Measurements from ENCODE around the gene CASKIN1. TPM values are rescaled to one million over a fixed set of nuclear protein-coding genes. Genes with fewer than 3 reads are reported as not detected.

The CASKIN1 gene
- total and polyA plus RNA-seq, 4 experiments from 2014 or later: not detected

DNA sequence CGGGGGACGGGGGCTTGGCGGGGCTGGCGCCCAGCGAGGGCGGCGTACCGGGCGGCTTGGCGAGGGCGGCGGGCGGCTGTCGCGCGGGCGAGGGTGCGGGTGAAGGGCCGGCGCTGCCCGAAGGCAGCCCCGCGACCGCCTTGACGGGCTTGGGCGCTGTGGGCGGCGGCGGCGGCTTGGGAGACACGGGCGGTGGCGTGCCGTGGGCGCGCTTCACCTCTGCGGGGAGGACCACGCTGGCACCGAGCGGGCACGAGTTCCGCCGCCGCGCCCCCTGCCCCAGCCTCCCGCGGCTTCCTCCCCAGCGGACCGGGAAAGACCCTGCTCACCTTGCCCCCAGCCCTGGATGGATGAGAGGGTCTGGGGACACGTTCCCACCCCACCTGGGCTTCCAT lies 17.3 kb downstream of the CASKIN1 start:
- Mint-ChIP-seq H3K9me3 (no peaks in the 10 kb centered on the region), H3K27me3 (no peaks in the 10 kb centered on the region), H3K4me1 (peaks cover 0 to 7% (median 2%) of the 10 kb centered on the region in 4 donors), H3K36me3 (peaks cover 0 to 12% of the 10 kb centered on the region in 2 donors), H3K27ac (no peak overlapping the region), H3K4me3 (no peak overlapping the region)
- POLR2A ChIA-PET (ENCODE audit: partially characterized antibody): no interaction called here
- CTCF ChIA-PET (ENCODE audit: partially characterized antibody): no interaction called here
- Histone ChIP-seq H3K27me3 (ENCODE audit: insufficient read depth, low read length) (no peaks in the 10 kb centered on the region), H3K4me3 (ENCODE audit: low read length in 2 of 2) (no peak overlapping the region), H3K36me3 (ENCODE audit: insufficient read depth, low read length) (peaks cover 1% of the 10 kb centered on the region), H3K4me1 (ENCODE audit: insufficient read depth, low read length) (no peaks in the 10 kb centered on the region), H3K27ac (ENCODE audit: low read depth, low read length) (no peak overlapping the region), H3K9me3 (ENCODE audit: control insufficient read depth in 1 of 2, low read length in 2 of 2) (no peaks in the 10 kb centered on the region)
- intact Hi-C loops (cut with micrococcal nuclease): no loop called here
- no peak for DNase-seq

- Mint-ChIP-seq H3K9me3 (no peaks in the 10 kb centered on the region), H3K36me3 (peaks cover 0 to 16% of the 10 kb centered on the region in 2 donors), H3K4me3 (no peak overlapping the region), H3K4me1 (peaks cover 0 to 7% (median 2%) of the 10 kb centered on the region in 4 donors), H3K27ac (no peak overlapping the region), H3K27me3 (no peaks in the 10 kb centered on the region)
- ChIA-PET CTCF (ENCODE audit: partially characterized antibody) (no interaction called here), POLR2A (ENCODE audit: partially characterized antibody) (interaction anchor here (1.4 kb wide), 1 partner anchor 23 kb away, joined by 3 read pairs; the partner anchor contains the start of gene TRAF7)
- Histone ChIP-seq H3K27ac (ENCODE audit: low read depth, low read length) (no peak overlapping the region), H3K4me1 (ENCODE audit: insufficient read depth, low read length) (no peaks in the 10 kb centered on the region), H3K4me3 (ENCODE audit: low read length in 2 of 2) (no peak overlapping the region), H3K9me3 (ENCODE audit: control insufficient read depth in 1 of 2, low read length in 2 of 2) (no peaks in the 10 kb centered on the region), H3K27me3 (ENCODE audit: insufficient read depth, low read length) (no peaks in the 10 kb centered on the region), H3K36me3 (ENCODE audit: insufficient read depth, low read length) (peaks cover 4% of the 10 kb centered on the region)
- DNase-seq: peak in 4 of 5 donors; percentile 28 to 56 (median 47)
- intact Hi-C loops (cut with micrococcal nuclease): no loop called here
Observed at GRCh38 chr16:2178321-2179106, 17.9 kb downstream of the CASKIN1 start.

GRCh38 chr16:2177561-2177960 lies 18.8 kb downstream of the CASKIN1 start:
- intact Hi-C loops (cut with micrococcal nuclease): no loop called here
- Histone ChIP-seq H3K4me1 (ENCODE audit: insufficient read depth, low read length) (no peaks in the 10 kb centered on the region), H3K27ac (ENCODE audit: low read depth, low read length) (no peak overlapping the region), H3K4me3 (ENCODE audit: low read length in 2 of 2) (no peak overlapping the region), H3K27me3 (ENCODE audit: insufficient read depth, low read length) (no peaks in the 10 kb centered on the region), H3K36me3 (ENCODE audit: insufficient read depth, low read length) (peaks cover 4% of the 10 kb centered on the region), H3K9me3 (ENCODE audit: control insufficient read depth in 1 of 2, low read length in 2 of 2) (no peaks in the 10 kb centered on the region)
- ChIA-PET CTCF (ENCODE audit: partially characterized antibody) (no interaction called here), POLR2A (ENCODE audit: partially characterized antibody) (interaction anchor here (1.4 kb wide), 1 partner anchor 22 kb away, joined by 3 read pairs; the partner anchor contains the start of gene TRAF7)
- H3K4me1 Mint-ChIP-seq: peaks cover 0 to 7% (median 2%) of the 10 kb centered on the region in 4 donors
- no peaks in the 10 kb centered on the region for H3K9me3 Mint-ChIP-seq
- no peaks in the 10 kb centered on the region for H3K27me3 Mint-ChIP-seq
- peaks cover 0 to 16% of the 10 kb centered on the region in 2 donors for H3K36me3 Mint-ChIP-seq
- H3K4me3 Mint-ChIP-seq: no peak overlapping the region
- DNase-seq: no peak
- H3K27ac Mint-ChIP-seq: no peak overlapping the region

DNA sequence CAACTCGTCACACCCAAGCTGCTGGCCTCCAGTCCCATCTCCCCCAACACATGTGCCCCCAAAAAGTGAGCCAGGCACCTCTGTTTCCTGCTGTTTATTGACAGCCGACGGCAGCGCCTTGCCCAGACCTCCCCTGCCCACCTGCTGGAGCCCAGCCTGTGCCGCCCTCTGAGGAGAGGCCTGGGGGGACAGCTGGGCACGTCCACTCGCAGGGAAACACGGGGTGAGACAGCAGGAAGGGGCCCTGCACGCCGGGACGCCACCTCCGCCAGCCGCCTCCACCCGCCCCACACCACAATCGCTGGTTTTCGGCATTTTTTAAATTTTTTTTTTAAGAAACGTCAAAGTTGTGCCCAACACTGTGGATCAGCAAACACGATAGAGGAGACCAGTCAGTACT lies 19.3 kb downstream of the CASKIN1 start:
- ChIA-PET CTCF (ENCODE audit: partially characterized antibody) (no interaction called here), POLR2A (ENCODE audit: partially characterized antibody) (interaction anchor here (1.4 kb wide), 1 partner anchor 22 kb away, joined by 3 read pairs; the partner anchor contains the start of gene TRAF7)
- Histone ChIP-seq H3K4me1 (ENCODE audit: insufficient read depth, low read length) (no peaks in the 10 kb centered on the region), H3K27me3 (ENCODE audit: insufficient read depth, low read length) (no peaks in the 10 kb centered on the region), H3K27ac (ENCODE audit: low read depth, low read length) (no peak overlapping the region), H3K9me3 (ENCODE audit: control insufficient read depth in 1 of 2, low read length in 2 of 2) (no peaks in the 10 kb centered on the region), H3K36me3 (ENCODE audit: insufficient read depth, low read length) (peaks cover 4% of the 10 kb centered on the region), H3K4me3 (ENCODE audit: low read length in 2 of 2) (no peak overlapping the region)
- intact Hi-C loops (cut with micrococcal nuclease): no loop called here
- H3K4me1 Mint-ChIP-seq: peaks cover 0 to 4% (median under 1%) of the 10 kb centered on the region in 4 donors
- H3K4me3 Mint-ChIP-seq: no peak overlapping the region
- H3K9me3 Mint-ChIP-seq: no peaks in the 10 kb centered on the region
- H3K27me3 Mint-ChIP-seq: no peaks in the 10 kb centered on the region
- DNase-seq: no peak
- H3K36me3 Mint-ChIP-seq: peaks cover 0 to 16% of the 10 kb centered on the region in 2 donors
- no peak overlapping the region for H3K27ac Mint-ChIP-seq

DNA sequence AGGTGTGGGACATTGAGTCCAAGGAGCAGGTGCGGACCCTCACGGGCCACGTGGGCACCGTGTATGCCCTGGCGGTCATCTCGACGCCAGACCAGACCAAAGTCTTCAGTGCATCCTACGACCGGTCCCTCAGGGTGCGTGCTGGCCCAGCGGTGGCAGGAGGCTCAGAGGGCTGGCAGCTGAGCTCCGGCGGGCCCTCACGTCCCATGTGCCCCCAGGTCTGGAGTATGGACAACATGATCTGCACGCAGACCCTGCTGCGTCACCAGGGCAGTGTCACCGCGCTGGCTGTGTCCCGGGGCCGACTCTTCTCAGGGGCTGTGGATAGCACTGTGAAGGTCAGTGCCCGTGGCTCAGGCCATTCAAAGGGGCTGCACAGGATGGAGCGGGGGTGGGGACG lies 20.4 kb downstream of the CASKIN1 start:
- intact Hi-C loops (cut with micrococcal nuclease): no loop called here
- Histone ChIP-seq H3K4me1 (ENCODE audit: insufficient read depth, low read length) (no peaks in the 10 kb centered on the region), H3K27ac (ENCODE audit: low read depth, low read length) (no peak overlapping the region), H3K27me3 (ENCODE audit: insufficient read depth, low read length) (no peaks in the 10 kb centered on the region), H3K36me3 (ENCODE audit: insufficient read depth, low read length) (peaks cover 4% of the 10 kb centered on the region), H3K9me3 (ENCODE audit: control insufficient read depth in 1 of 2, low read length in 2 of 2) (no peaks in the 10 kb centered on the region), H3K4me3 (ENCODE audit: low read length in 2 of 2) (no peak overlapping the region)
- Mint-ChIP-seq H3K4me1 (no peaks in the 10 kb centered on the region), H3K4me3 (no peak overlapping the region), H3K27ac (no peak overlapping the region), H3K27me3 (no peaks in the 10 kb centered on the region), H3K9me3 (no peaks in the 10 kb centered on the region), H3K36me3 (peaks cover 0 to 19% of the 10 kb centered on the region in 2 donors)
- ChIA-PET POLR2A (ENCODE audit: partially characterized antibody) (no interaction called here), CTCF (ENCODE audit: partially characterized antibody) (interaction anchor here (0.6 to 0.8 kb wide), 2 partner anchors 36 to 701 kb away, joined by 3 to 4 read pairs; no protein-coding TSS in a partner anchor)
- no peak for DNase-seq

DNA sequence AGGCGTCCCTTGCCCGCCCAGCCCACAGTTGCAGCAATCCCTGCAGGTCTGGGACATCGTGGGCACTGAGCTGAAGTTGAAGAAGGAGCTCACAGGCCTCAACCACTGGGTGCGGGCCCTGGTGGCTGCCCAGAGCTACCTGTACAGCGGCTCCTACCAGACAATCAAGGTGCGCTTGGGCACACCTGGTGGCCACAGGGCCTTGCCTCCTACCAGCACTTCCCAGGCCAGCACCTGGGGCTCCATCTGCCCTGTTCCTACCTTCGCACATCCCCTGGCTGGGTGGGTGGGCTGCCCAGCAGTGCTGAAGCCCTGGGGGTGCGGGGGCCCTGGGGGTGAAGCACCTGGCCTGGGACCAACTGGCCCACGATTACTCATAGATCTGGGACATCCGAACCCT lies 21.0 kb downstream of the CASKIN1 start:
- Mint-ChIP-seq H3K36me3 (peaks cover 0 to 19% of the 10 kb centered on the region in 2 donors), H3K27ac (no peak overlapping the region), H3K4me1 (no peaks in the 10 kb centered on the region), H3K27me3 (no peaks in the 10 kb centered on the region), H3K4me3 (no peak overlapping the region), H3K9me3 (no peaks in the 10 kb centered on the region)
- POLR2A ChIA-PET (ENCODE audit: partially characterized antibody): no interaction called here
- Histone ChIP-seq H3K4me3 (ENCODE audit: low read length in 2 of 2) (no peak overlapping the region), H3K27ac (ENCODE audit: low read depth, low read length) (no peak overlapping the region), H3K4me1 (ENCODE audit: insufficient read depth, low read length) (no peaks in the 10 kb centered on the region), H3K9me3 (ENCODE audit: control insufficient read depth in 1 of 2, low read length in 2 of 2) (no peaks in the 10 kb centered on the region), H3K36me3 (ENCODE audit: insufficient read depth, low read length) (peaks cover 4% of the 10 kb centered on the region), H3K27me3 (ENCODE audit: insufficient read depth, low read length) (no peaks in the 10 kb centered on the region)
- no peak for DNase-seq
- intact Hi-C loops (cut with micrococcal nuclease): no loop called here
- CTCF ChIA-PET (ENCODE audit: partially characterized antibody): interaction anchor here (0.8 kb wide), 1 partner anchor 35 kb away, joined by 3 read pairs; no protein-coding TSS in a partner anchor

GRCh38 chr16:2174396-2175131 lies 21.8 kb downstream of the CASKIN1 start:
- H3K4me1 ChIP-seq (ENCODE audit: insufficient read depth, low read length): no peaks in the 10 kb centered on the region
- ChIA-PET POLR2A (ENCODE audit: partially characterized antibody) (no interaction called here), CTCF (ENCODE audit: partially characterized antibody) (no interaction called here)
- H3K27ac Mint-ChIP-seq: no peak overlapping the region
- no peak overlapping the region for H3K4me3 ChIP-seq (ENCODE audit: low read length in 2 of 2)
- H3K27me3 Mint-ChIP-seq: no peaks in the 10 kb centered on the region
- H3K4me1 Mint-ChIP-seq: no peaks in the 10 kb centered on the region
- no peak for DNase-seq
- H3K27ac ChIP-seq (ENCODE audit: low read depth, low read length): no peak overlapping the region
- intact Hi-C loops (cut with micrococcal nuclease): no loop called here
- H3K9me3 Mint-ChIP-seq: no peaks in the 10 kb centered on the region
- no peak overlapping the region for H3K4me3 Mint-ChIP-seq
- H3K36me3 Mint-ChIP-seq: peaks cover 0 to 19% of the 10 kb centered on the region in 2 donors
- H3K36me3 ChIP-seq (ENCODE audit: insufficient read depth, low read length): peaks cover 4% of the 10 kb centered on the region
- H3K9me3 ChIP-seq (ENCODE audit: control insufficient read depth in 1 of 2, low read length in 2 of 2): no peaks in the 10 kb centered on the region
- no peaks in the 10 kb centered on the region for H3K27me3 ChIP-seq (ENCODE audit: insufficient read depth, low read length)
